Hematopoietic multipotent progenitor cell treated with erythropoietin and hydrocortisone succinate and interleukin-3 and kit ligand, for 4 days (in vitro differentiated cells): ENCODE data around the gene CACNA1S.

Experiments used
- DNase-seq: peaks from one replicate; pipeline ENCODE4 v3.0.0-alpha.2; 2015

The CACNA1S gene

GRCh38 chr1:201115390-201115937 lies 3.2 kb upstream of the CACNA1S start:
- no peak for DNase-seq

- DNase-seq, result peak; percentile 92
Observed at GRCh38 chr1:201114245-201115131, 2.3 kb upstream of the CACNA1S start.

- DNase-seq, result peak; percentile 7
Observed at GRCh38 chr1:201113451-201114244, 1.4 kb upstream of the CACNA1S start.

- no peak for DNase-seq
Observed at GRCh38 chr1:201112926-201113325, 700 bp upstream of the CACNA1S start.

- DNase-seq, result no peak
Observed at GRCh38 chr1:201111672-201112071, 554 bp downstream of the CACNA1S start.

- no peak for DNase-seq
Observed at GRCh38 chr1:201111156-201111555, 1.1 kb downstream of the CACNA1S start.

- no peak for DNase-seq
Observed at GRCh38 chr1:201110616-201111015, 1.6 kb downstream of the CACNA1S start.

- DNase-seq, result no peak
Observed at GRCh38 chr1:201110138-201110537, 2.1 kb downstream of the CACNA1S start.

- DNase-seq, result no peak
Observed at GRCh38 chr1:201109651-201110050, 2.6 kb downstream of the CACNA1S start.

- DNase-seq, result no peak
Observed at GRCh38 chr1:201108614-201109013, 3.6 kb downstream of the CACNA1S start.

GRCh38 chr1:201105688-201106087 lies 6.5 kb downstream of the CACNA1S start:
- peak; percentile 13 for DNase-seq

- DNase-seq, result no peak
Observed at GRCh38 chr1:201104141-201104540, 8.1 kb downstream of the CACNA1S start.

GRCh38 chr1:201103666-201104065 lies 8.6 kb downstream of the CACNA1S start:
- no peak for DNase-seq

GRCh38 chr1:201100169-201100930 lies 11.9 kb downstream of the CACNA1S start:
- DNase-seq, result no peak

- no peak for DNase-seq
Observed at GRCh38 chr1:201098992-201099677, 13.1 kb downstream of the CACNA1S start.

GRCh38 chr1:201096977-201097856 lies 15.0 kb downstream of the CACNA1S start:
- DNase-seq, result no peak

- no peak for DNase-seq
Observed at GRCh38 chr1:201096041-201096461, 16.2 kb downstream of the CACNA1S start.

GRCh38 chr1:201095581-201095980 lies 16.6 kb downstream of the CACNA1S start:
- DNase-seq, result no peak

GRCh38 chr1:201094832-201095231 lies 17.4 kb downstream of the CACNA1S start:
- no peak for DNase-seq

- no peak for DNase-seq
Observed at GRCh38 chr1:201093962-201094361, 18.3 kb downstream of the CACNA1S start.

GRCh38 chr1:201093561-201093960 lies 18.7 kb downstream of the CACNA1S start:
- no peak for DNase-seq
